ENCODE data around the gene MTFR2. TPM values are rescaled to one million over a fixed set of nuclear protein-coding genes. Genes with fewer than 3 reads are reported as not detected.

The MTFR2 gene
- total and polyA plus RNA-seq, 2 experiments from 2014 or later: 7.4 to 13.5 TPM

DNA sequence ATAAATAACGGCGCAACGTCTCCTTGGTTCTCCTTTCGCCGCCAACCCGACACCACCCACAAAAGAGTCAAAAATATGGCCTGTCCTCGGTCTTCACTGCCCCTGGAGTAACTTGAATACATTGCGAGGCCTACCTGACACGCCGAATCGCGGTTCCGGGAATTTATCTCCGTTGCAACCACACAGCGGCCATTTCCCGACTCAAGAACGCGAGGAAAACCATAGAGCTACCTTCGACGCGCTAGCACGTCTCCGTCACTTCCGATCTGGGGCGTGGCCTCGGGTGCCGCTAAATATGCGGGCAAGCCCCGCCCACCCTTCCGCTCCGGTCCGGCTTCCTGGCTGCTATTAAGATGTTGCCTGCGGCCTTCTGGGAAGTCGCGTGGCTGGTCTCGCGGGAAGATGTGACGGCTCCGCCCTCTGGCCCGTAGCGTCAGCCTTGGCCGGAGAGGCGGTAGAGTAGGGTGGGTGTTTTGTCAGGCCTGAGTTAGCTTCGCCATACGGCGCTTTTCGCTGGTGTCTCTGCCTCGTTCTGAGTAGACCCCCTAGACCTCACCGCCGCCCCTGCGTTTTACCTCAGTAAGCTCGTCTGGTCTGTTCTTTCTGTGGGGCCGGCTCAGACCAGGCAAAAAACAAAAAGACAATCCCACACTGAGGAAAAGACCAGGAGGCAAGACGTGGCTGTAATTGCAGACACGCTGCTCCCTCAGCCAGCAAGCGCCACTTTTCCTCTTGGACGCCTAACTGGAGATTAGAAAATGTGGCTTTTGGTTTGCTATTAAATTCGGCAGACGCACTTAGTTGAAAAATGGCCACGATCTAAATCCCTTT is 39.7 kb upstream of the MTFR2 start, which contains the start of gene BCLAF1:
BCLAF1 (minus strand) TSS at position 268 of the 831 bp plus-strand sequence. CDS start 9,980 bp downstream, outside the sequence.
- H3K27ac ChIP-seq (ENCODE audit: low read depth): peak within 1 kb of the TSS; percentile 100
- Mint-ChIP-seq H3K4me3 (peak within 1 kb of the TSS; percentile 97), H3K27ac (peak within 1 kb of the TSS; percentile 100), H3K27me3 (ENCODE audit: insufficient read depth, low read depth, poor library complexity) (peaks cover 18% of the 10 kb centered on the region), H3K9me3 (peaks cover 2% of the 10 kb centered on the region; the same call in 2 of the 3 replicates), H3K4me1 (peaks cover 36% of the 10 kb centered on the region), H3K36me3 (ENCODE audit: low read depth) (peaks cover 11% of the 10 kb centered on the region; the same call in 2 of the 3 replicates)
- no peaks in the 10 kb centered on the region for H3K27me3 ChIP-seq (ENCODE audit: insufficient read depth)
- H3K79me2 ChIP-seq (replicated peaks; ENCODE audit: insufficient read depth): peaks cover 47% of the 10 kb centered on the region
- peak within 1 kb of the TSS; percentile 82 for H3K4me3 ChIP-seq
- peak within 1 kb of the TSS; percentile 86; the same call in 1 of the 2 replicates for H2AFZ ChIP-seq
- peaks cover 38% of the 10 kb centered on the region for H4K20me1 ChIP-seq (replicated peaks; ENCODE audit: insufficient read depth)
- TF ChIP-seq POLR2AphosphoS5 (IDR thresholded peaks at IDR 0.05; ENCODE audit: low read depth) (peak; percentile 98), EZH2 (IDR thresholded peaks at IDR 0.05; ENCODE audit: low read depth, unreplicated experiment) (no peak), CREB1 (CRISPR knock-in tag; IDR thresholded peaks at IDR 0.05; ENCODE audit: low read depth) (peak; percentile 85), STAT1 (IDR thresholded peaks at IDR 0.05; ENCODE audit: unreplicated experiment) (no peak), ZNF114 (CRISPR knock-in tag; IDR thresholded peaks at IDR 0.05) (no peak), ZNF331 (CRISPR knock-in tag; IDR thresholded peaks at IDR 0.05; ENCODE audit: low read depth) (no peak)
- TF ChIP-seq, protein P1, sequence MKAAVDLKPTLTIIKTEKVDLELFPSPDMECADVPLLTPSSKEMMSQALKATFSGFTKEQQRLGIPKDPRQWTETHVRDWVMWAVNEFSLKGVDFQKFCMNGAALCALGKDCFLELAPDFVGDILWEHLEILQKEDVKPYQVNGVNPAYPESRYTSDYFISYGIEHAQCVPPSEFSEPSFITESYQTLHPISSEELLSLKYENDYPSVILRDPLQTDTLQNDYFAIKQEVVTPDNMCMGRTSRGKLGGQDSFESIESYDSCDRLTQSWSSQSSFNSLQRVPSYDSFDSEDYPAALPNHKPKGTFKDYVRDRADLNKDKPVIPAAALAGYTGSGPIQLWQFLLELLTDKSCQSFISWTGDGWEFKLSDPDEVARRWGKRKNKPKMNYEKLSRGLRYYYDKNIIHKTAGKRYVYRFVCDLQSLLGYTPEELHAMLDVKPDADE (IDR thresholded peaks at IDR 0.05): peak; percentile 96
- no peaks in the 10 kb centered on the region for H3K36me3 ChIP-seq (ENCODE audit: insufficient read depth)
- H3K4me2 ChIP-seq: peak within 1 kb of the TSS; percentile 90
- H3F3A ChIP-seq (replicated peaks; ENCODE audit: low read depth): peaks cover 4% of the 10 kb centered on the region; the same call in 1 of the 2 replicates
- peak; percentile 94 for ATAC-seq
- H3K9me2 ChIP-seq (ENCODE audit: insufficient read depth): no peaks in the 10 kb centered on the region
- peak; percentile 99 for DNase-seq (ENCODE audit: low spot score)
- H3K4me1 ChIP-seq (ENCODE audit: insufficient read depth): peaks cover 26% of the 10 kb centered on the region

DNA sequence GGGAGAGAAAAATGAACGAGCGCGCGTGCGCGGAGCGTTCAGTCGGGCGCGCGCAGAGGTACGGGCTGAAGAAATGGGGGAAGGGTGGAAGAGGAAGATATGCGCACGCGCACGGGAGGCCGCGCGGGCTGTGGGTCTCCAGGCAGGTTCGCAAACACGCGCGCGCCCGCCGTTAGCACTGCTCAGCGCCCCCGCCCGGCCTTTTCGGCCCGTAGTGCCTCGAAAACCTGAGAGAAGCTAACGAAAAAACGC is 39.1 kb upstream of the MTFR2 start:
- peak overlapping the region; percentile 97 for H3K4me3 Mint-ChIP-seq
- Histone ChIP-seq H3K79me2 (replicated peaks; ENCODE audit: insufficient read depth) (peaks cover 53% of the 10 kb centered on the region), H2AFZ (no peak overlapping the region), H3K27me3 (ENCODE audit: insufficient read depth) (no peaks in the 10 kb centered on the region), H3F3A (replicated peaks; ENCODE audit: low read depth) (peaks cover 4% of the 10 kb centered on the region; the same call in 1 of the 2 replicates), H3K4me2 (peak overlapping the region; percentile 87), H3K27ac (ENCODE audit: low read depth) (peak overlapping the region; percentile 100), H3K9me2 (ENCODE audit: insufficient read depth) (no peaks in the 10 kb centered on the region), H3K36me3 (ENCODE audit: insufficient read depth) (no peaks in the 10 kb centered on the region), H3K4me1 (ENCODE audit: insufficient read depth) (peaks cover 31% of the 10 kb centered on the region), H3K4me3 (peak overlapping the region; percentile 82), H4K20me1 (replicated peaks; ENCODE audit: insufficient read depth) (peaks cover 43% of the 10 kb centered on the region)
- peak; percentile 95 for DNase-seq (ENCODE audit: low spot score)
- H3K27ac Mint-ChIP-seq: peak overlapping the region; percentile 100
- H3K36me3 Mint-ChIP-seq (ENCODE audit: low read depth): peaks cover 11% of the 10 kb centered on the region; the same call in 2 of the 3 replicates
- peaks cover 18% of the 10 kb centered on the region for H3K27me3 Mint-ChIP-seq (ENCODE audit: insufficient read depth, low read depth, poor library complexity)
- peaks cover 42% of the 10 kb centered on the region for H3K4me1 Mint-ChIP-seq
- peaks cover 2% of the 10 kb centered on the region; the same call in 2 of the 3 replicates for H3K9me3 Mint-ChIP-seq
- peak; percentile 63 for ATAC-seq
- TF ChIP-seq, protein P2, sequence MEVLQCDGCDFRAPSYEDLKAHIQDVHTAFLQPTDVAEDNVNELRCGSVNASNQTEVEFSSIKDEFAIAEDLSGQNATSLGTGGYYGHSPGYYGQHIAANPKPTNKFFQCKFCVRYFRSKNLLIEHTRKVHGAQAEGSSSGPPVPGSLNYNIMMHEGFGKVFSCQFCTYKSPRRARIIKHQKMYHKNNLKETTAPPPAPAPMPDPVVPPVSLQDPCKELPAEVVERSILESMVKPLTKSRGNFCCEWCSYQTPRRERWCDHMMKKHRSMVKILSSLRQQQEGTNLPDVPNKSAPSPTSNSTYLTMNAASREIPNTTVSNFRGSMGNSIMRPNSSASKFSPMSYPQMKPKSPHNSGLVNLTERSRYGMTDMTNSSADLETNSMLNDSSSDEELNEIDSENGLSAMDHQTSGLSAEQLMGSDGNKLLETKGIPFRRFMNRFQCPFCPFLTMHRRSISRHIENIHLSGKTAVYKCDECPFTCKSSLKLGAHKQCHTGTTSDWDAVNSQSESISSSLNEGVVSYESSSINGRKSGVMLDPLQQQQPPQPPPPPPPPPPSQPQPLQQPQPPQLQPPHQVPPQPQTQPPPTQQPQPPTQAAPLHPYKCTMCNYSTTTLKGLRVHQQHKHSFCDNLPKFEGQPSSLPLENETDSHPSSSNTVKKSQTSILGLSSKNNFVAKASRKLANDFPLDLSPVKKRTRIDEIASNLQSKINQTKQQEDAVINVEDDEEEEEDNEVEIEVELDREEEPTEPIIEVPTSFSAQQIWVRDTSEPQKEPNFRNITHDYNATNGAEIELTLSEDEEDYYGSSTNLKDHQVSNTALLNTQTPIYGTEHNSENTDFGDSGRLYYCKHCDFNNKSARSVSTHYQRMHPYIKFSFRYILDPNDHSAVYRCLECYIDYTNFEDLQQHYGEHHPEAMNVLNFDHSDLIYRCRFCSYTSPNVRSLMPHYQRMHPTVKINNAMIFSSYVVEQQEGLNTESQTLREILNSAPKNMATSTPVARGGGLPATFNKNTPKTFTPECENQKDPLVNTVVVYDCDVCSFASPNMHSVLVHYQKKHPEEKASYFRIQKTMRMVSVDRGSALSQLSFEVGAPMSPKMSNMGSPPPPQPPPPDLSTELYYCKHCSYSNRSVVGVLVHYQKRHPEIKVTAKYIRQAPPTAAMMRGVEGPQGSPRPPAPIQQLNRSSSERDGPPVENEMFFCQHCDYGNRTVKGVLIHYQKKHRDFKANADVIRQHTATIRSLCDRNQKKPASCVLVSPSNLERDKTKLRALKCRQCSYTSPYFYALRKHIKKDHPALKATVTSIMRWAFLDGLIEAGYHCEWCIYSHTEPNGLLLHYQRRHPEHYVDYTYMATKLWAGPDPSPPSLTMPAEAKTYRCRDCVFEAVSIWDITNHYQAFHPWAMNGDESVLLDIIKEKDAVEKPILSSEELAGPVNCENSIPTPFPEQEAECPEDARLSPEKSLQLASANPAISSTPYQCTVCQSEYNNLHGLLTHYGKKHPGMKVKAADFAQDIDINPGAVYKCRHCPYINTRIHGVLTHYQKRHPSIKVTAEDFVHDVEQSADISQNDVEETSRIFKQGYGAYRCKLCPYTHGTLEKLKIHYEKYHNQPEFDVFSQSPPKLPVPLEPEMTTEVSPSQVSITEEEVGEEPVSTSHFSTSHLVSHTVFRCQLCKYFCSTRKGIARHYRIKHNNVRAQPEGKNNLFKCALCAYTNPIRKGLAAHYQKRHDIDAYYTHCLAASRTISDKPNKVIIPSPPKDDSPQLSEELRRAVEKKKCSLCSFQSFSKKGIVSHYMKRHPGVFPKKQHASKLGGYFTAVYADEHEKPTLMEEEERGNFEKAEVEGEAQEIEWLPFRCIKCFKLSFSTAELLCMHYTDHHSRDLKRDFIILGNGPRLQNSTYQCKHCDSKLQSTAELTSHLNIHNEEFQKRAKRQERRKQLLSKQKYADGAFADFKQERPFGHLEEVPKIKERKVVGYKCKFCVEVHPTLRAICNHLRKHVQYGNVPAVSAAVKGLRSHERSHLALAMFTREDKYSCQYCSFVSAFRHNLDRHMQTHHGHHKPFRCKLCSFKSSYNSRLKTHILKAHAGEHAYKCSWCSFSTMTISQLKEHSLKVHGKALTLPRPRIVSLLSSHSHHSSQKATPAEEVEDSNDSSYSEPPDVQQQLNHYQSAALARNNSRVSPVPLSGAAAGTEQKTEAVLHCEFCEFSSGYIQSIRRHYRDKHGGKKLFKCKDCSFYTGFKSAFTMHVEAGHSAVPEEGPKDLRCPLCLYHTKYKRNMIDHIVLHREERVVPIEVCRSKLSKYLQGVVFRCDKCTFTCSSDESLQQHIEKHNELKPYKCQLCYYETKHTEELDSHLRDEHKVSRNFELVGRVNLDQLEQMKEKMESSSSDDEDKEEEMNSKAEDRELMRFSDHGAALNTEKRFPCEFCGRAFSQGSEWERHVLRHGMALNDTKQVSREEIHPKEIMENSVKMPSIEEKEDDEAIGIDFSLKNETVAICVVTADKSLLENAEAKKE (CRISPR knock-in tag; IDR thresholded peaks at IDR 0.05): no peak
- TF ChIP-seq ZNF114 (CRISPR knock-in tag; IDR thresholded peaks at IDR 0.05) (no peak), STAT1 (IDR thresholded peaks at IDR 0.05; ENCODE audit: unreplicated experiment) (no peak), NANOG (IDR thresholded peaks at IDR 0.05; ENCODE audit: borderline replicate concordance) (no peak), EZH2phosphoT487 (IDR thresholded peaks at IDR 0.05; ENCODE audit: unreplicated experiment) (no peak)
- TF ChIP-seq, protein P3, sequence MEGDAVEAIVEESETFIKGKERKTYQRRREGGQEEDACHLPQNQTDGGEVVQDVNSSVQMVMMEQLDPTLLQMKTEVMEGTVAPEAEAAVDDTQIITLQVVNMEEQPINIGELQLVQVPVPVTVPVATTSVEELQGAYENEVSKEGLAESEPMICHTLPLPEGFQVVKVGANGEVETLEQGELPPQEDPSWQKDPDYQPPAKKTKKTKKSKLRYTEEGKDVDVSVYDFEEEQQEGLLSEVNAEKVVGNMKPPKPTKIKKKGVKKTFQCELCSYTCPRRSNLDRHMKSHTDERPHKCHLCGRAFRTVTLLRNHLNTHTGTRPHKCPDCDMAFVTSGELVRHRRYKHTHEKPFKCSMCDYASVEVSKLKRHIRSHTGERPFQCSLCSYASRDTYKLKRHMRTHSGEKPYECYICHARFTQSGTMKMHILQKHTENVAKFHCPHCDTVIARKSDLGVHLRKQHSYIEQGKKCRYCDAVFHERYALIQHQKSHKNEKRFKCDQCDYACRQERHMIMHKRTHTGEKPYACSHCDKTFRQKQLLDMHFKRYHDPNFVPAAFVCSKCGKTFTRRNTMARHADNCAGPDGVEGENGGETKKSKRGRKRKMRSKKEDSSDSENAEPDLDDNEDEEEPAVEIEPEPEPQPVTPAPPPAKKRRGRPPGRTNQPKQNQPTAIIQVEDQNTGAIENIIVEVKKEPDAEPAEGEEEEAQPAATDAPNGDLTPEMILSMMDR (conservative IDR thresholded peaks at IDR 0.05; ENCODE audit: low read depth in 2 of 2): no peak
